ENCODE results near the gene SIGLEC1.

Gene SIGLEC1

GRCh38 chr20:3739926-3740451, 27.6 kb upstream of the SIGLEC1 start:
- no peak for DNase-seq (ENCODE audit: low read depth)
- no peak overlapping the region for H3K4me3 ChIP-seq (ENCODE audit: low read depth, low read length)
- TF ChIP-seq, protein P1, sequence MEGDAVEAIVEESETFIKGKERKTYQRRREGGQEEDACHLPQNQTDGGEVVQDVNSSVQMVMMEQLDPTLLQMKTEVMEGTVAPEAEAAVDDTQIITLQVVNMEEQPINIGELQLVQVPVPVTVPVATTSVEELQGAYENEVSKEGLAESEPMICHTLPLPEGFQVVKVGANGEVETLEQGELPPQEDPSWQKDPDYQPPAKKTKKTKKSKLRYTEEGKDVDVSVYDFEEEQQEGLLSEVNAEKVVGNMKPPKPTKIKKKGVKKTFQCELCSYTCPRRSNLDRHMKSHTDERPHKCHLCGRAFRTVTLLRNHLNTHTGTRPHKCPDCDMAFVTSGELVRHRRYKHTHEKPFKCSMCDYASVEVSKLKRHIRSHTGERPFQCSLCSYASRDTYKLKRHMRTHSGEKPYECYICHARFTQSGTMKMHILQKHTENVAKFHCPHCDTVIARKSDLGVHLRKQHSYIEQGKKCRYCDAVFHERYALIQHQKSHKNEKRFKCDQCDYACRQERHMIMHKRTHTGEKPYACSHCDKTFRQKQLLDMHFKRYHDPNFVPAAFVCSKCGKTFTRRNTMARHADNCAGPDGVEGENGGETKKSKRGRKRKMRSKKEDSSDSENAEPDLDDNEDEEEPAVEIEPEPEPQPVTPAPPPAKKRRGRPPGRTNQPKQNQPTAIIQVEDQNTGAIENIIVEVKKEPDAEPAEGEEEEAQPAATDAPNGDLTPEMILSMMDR (IDR thresholded peaks at IDR 0.05; ENCODE audit: insufficient read depth, low read depth, low read length, missing control alignments): no peak

DNA sequence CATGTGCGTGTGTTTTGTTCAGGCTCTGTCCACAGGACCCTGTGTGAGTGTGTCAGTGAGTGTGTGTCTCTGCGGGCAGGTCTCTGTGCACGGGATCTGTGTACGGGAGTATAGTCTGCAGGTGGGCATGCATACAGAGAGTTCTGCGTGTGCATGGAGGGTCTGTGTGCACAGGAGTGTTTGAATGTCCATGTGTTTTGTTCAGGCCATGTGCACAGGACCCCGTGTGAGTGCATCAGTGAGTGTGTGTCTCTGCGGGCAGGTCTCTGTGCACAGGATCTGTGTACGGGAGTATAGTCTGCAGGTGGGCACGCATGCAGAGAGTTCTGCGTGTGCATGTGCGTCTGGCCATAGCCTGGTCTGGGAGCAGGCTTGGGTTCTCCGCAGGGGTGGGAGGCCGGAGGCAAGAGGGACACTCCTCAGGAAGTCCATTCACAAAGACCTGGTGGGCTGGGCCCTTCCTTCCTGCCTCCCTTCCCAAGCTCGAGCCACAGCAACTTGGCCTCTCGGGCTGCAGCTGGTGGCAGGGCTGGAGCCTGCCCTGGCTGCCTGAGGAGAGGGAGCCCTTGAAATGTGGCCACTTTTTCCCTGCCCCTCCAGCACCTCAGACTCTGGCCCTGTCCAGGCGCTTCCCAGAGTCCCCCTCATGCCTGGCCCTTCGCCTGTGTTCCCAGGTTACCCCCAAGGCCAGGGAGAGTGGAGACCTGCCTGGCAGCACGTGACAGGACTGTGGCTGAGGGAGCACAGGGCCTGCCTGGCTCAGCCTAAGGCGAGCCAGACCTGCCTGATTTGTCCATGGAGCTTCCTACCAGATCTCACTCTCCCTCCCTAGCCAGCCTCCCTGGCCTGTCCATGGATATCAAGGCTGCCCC, 26.9 kb upstream of the SIGLEC1 start:
- TF ChIP-seq, protein P1 (IDR thresholded peaks at IDR 0.05; ENCODE audit: insufficient read depth, low read depth, low read length, missing control alignments): no peak
- no peak overlapping the region for H3K4me3 ChIP-seq (ENCODE audit: low read depth, low read length)
- no peak for DNase-seq (ENCODE audit: low read depth)

GRCh38 chr20:3738111-3739053, 26.0 kb upstream of the SIGLEC1 start:
- H3K4me3 ChIP-seq (ENCODE audit: low read depth, low read length): no peak overlapping the region
- no peak for DNase-seq (ENCODE audit: low read depth)
- TF ChIP-seq, protein P1 (IDR thresholded peaks at IDR 0.05; ENCODE audit: insufficient read depth, low read depth, low read length, missing control alignments): no peak

GRCh38 chr20:3735768-3736167, 23.4 kb upstream of the SIGLEC1 start:
- TF ChIP-seq, protein P1 (IDR thresholded peaks at IDR 0.05; ENCODE audit: insufficient read depth, low read depth, low read length, missing control alignments): no peak
- H3K4me3 ChIP-seq (ENCODE audit: low read depth, low read length): no peak overlapping the region
- no peak for DNase-seq (ENCODE audit: low read depth)

DNA sequence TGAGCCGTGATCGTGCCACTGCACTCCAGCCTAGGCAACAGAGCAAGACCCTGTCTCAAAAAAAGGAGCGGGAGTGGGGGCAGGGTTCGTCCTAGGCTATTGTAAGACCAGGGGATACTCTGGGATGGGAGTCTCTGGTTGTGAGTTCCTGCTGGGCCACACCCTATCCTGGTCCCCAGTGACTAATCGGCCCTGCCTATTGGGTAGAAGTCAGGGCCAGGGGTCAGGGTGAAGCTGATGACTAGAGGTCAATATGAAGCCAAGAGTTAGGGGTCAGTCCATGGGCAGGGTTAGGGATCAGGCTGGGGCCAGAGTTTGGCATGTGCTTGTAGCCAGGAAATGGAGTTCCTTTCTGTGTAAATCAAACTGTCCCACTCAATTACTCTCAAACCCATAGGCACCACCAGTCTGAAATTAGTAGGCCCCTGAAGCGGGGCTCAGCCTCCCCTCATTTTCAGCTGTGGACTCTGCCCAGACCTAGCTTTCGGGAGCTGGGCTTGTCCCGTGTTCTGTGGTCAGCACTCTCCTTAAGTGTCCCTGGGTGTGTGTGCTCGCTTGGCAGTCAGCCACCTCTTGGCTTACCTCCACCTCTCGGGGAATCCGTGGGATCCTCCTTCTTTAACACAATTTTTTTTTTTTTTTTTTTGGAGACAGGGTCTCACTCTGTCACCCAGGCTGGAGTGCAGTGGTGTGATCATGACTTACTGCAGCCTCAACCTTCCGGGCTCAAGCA, 21.9 kb upstream of the SIGLEC1 start:
- TF ChIP-seq, protein P1 (IDR thresholded peaks at IDR 0.05; ENCODE audit: insufficient read depth, low read depth, low read length, missing control alignments): no peak
- H3K4me3 ChIP-seq (ENCODE audit: low read depth, low read length): no peak overlapping the region
- no peak for DNase-seq (ENCODE audit: low read depth)
